NT2/D1 (cell line): Measurements from ENCODE around the gene FBXO8.

Experiments used
- YY1 ChIP-seq: IDR thresholded peaks from 2 replicates; pipeline ENCODE4 v1.6.1; 2011; ENCODE audit not compliant: insufficient read length, insufficient read depth
- ZNF274 ChIP-seq: IDR thresholded peaks from 2 replicates; pipeline ENCODE4 v1.6.1; 2011; ENCODE audit warnings: mild to moderate bottlenecking, low read depth, low read length

GRCh38 chr4:174256277-174256713 is 27.2 kb downstream of the FBXO8 start:
- TF ChIP-seq ZNF274 (no peak), YY1 (no peak)
